Trophoblast cell (in vitro differentiated cells and primary cell): ENCODE results near the gene EMP2.
A peak's percentile ranks its signal among the peaks of the same experiment; 100 is the strongest.
"Not testable (repeated sequence)": the region's sequence is repeated elsewhere in the genome, so short reads cannot be mapped to it uniquely, and the experiment has no call there.

Experiments used
- DNase-seq, 2 donors: peaks; one replicate each; pipeline ENCODE4 v3.0.0-alpha.2; 2016
- H2AFZ ChIP-seq: 2 replicates; pipeline ENCODE4 v1.6.1; 2013; ENCODE audit warnings: low read length, moderate library complexity, mild to moderate bottlenecking; ENCODE audit not compliant: insufficient read depth, poor library complexity
- H2AK5ac ChIP-seq: 2 replicates; pipeline ENCODE4 v1.6.1; 2013; ENCODE audit warnings: mild to moderate bottlenecking, low read length
- H2BK120ac ChIP-seq: 2 replicates; pipeline ENCODE4 v1.6.1; 2013; ENCODE audit warnings: low read length, mild to moderate bottlenecking, moderate library complexity; ENCODE audit not compliant: insufficient read depth, poor library complexity
- H2BK12ac ChIP-seq: 2 replicates; pipeline ENCODE4 v1.6.1; 2013; ENCODE audit warnings: mild to moderate bottlenecking, low read length, moderate library complexity
- H2BK5ac ChIP-seq: 2 replicates; pipeline ENCODE4 v1.6.1; 2013; ENCODE audit warnings: low read length, low read depth, moderate library complexity, mild to moderate bottlenecking; ENCODE audit not compliant: poor library complexity
- H3K14ac ChIP-seq: 2 replicates; pipeline ENCODE4 v1.6.1; 2013; ENCODE audit warnings: mild to moderate bottlenecking, low read length
- H3K18ac ChIP-seq: 2 replicates; pipeline ENCODE4 v1.6.1; 2013; ENCODE audit warnings: mild to moderate bottlenecking, low read length
- H3K23ac ChIP-seq: 2 replicates; pipeline ENCODE4 v1.6.1; 2013; ENCODE audit warnings: low read length
- H3K27ac ChIP-seq: 2 replicates; pipeline ENCODE4 v1.5.1; 2013; ENCODE audit warnings: low read depth, mild to moderate bottlenecking, inconsistent platforms, low read length, moderate library complexity
- H3K27me3 ChIP-seq: 2 replicates; pipeline ENCODE4 v1.6.1; 2013; ENCODE audit warnings: inconsistent platforms, mild to moderate bottlenecking, low read length, moderate library complexity; ENCODE audit not compliant: insufficient read depth
- H3K36me3 ChIP-seq, 2 experiments: 1 replicate in 1 of 2; 2 replicates in 1 of 2; pipeline ENCODE4 v1.6.1; 2013; ENCODE audit warnings: low read length in 2 of 2, mild to moderate bottlenecking in 2 of 2, moderate library complexity in 1 of 2; ENCODE audit not compliant: insufficient read depth in 2 of 2, control insufficient read depth in 1 of 2
- H3K4ac ChIP-seq: 2 replicates; pipeline ENCODE4 v1.6.1; 2013; ENCODE audit warnings: low read depth, mild to moderate bottlenecking, low read length, moderate library complexity
- H3K4me1 ChIP-seq, 2 experiments: 1 replicate in 1 of 2; 2 replicates in 1 of 2; pipeline ENCODE4 v1.6.1; 2013; ENCODE audit warnings: low read length in 2 of 2, mild to moderate bottlenecking in 2 of 2, moderate library complexity in 1 of 2; ENCODE audit not compliant: insufficient read depth in 2 of 2, control insufficient read depth in 1 of 2
- H3K4me2 ChIP-seq: 2 replicates; pipeline ENCODE4 v1.6.1; 2013; ENCODE audit warnings: inconsistent platforms, mild to moderate bottlenecking, low read length, moderate library complexity
- H3K4me3 ChIP-seq: 2 replicates; pipeline ENCODE4 v1.5.1; 2013; ENCODE audit warnings: mild to moderate bottlenecking, low read depth, low read length, inconsistent platforms
- H3K79me1 ChIP-seq: one replicate; pipeline ENCODE4 v1.6.1; 2013; ENCODE audit warnings: low read length
- H3K79me2 ChIP-seq: 2 replicates; pipeline ENCODE4 v1.6.1; 2013; ENCODE audit warnings: low read length, mild to moderate bottlenecking; ENCODE audit not compliant: control insufficient read depth, insufficient read depth, poor library complexity
- H3K9ac ChIP-seq: 2 replicates; pipeline ENCODE4 v1.6.1; 2013; ENCODE audit warnings: mild to moderate bottlenecking, low read length
- H3K9me3 ChIP-seq: 2 replicates; pipeline ENCODE4 v1.6.1; 2013; ENCODE audit warnings: low read depth, mild to moderate bottlenecking, control low read depth, inconsistent platforms, low read length; ENCODE audit not compliant: insufficient read depth
- H4K12ac ChIP-seq: 2 replicates; pipeline ENCODE4 v1.6.1; 2013; ENCODE audit warnings: low read depth, mild to moderate bottlenecking, low read length, moderate library complexity
- H4K8ac ChIP-seq: 2 replicates; pipeline ENCODE4 v1.6.1; 2013; ENCODE audit warnings: low read depth, mild to moderate bottlenecking, low read length, moderate library complexity
- H4K91ac ChIP-seq: one replicate; pipeline ENCODE4 v1.6.1; 2013; ENCODE audit warnings: low read depth, mild to moderate bottlenecking, low read length, moderate library complexity
- WGBS: extraction: QIAGEN DNeasy Blood & Tissue Kit; methylation state at CpG from one replicate; pipeline ENCODE4 v1.1.7; 2013; ENCODE audit warnings: missing lambda C conversion rate; ENCODE audit not compliant: insufficient read length, insufficient coverage; ENCODE audit errors: extremely low coverage; 5-methylcytosine and 5-hydroxymethylcytosine counted together

Gene EMP2

GRCh38 chr16:10536814-10537389, 43.5 kb downstream of the EMP2 start:
- H3K14ac ChIP-seq: no peak overlapping the region
- no peaks in the 10 kb centered on the region for H3K27me3 ChIP-seq
- H4K12ac ChIP-seq: no peak overlapping the region
- peaks cover 5 to 10% of the 10 kb centered on the region in 2 experiments for H3K4me1 ChIP-seq
- H2BK12ac ChIP-seq: no peak overlapping the region
- H3K18ac ChIP-seq: no peak overlapping the region
- no peaks in the 10 kb centered on the region for H3K79me1 ChIP-seq
- no peak overlapping the region for H2BK120ac ChIP-seq
- no peak overlapping the region for H3K27ac ChIP-seq
- no peaks in the 10 kb centered on the region for H3K79me2 ChIP-seq
- no peak overlapping the region for H3K4ac ChIP-seq
- no peak overlapping the region for H2AFZ ChIP-seq
- no peak overlapping the region for H3K23ac ChIP-seq
- no peak overlapping the region for H2BK5ac ChIP-seq
- peaks cover 6% of the 10 kb centered on the region for H3K9me3 ChIP-seq
- H4K91ac ChIP-seq: no peak overlapping the region
- no peak for DNase-seq
- no peak overlapping the region for H4K8ac ChIP-seq
- no peak overlapping the region for H3K9ac ChIP-seq
- no peak overlapping the region for H3K4me3 ChIP-seq
- no peak overlapping the region for H3K4me2 ChIP-seq
- H3K36me3 ChIP-seq: peaks cover 24 to 29% of the 10 kb centered on the region in 2 experiments
- no CpG with 5 or more reads among the region's 5 CpGs for WGBS
- no peak overlapping the region for H2AK5ac ChIP-seq

- H4K91ac ChIP-seq, H3K79me1 ChIP-seq, H2BK12ac ChIP-seq, H2AFZ ChIP-seq, H3K23ac ChIP-seq, H3K27me3 ChIP-seq, H3K9ac ChIP-seq, H2BK120ac ChIP-seq, H3K4me2 ChIP-seq, H4K8ac ChIP-seq, H2BK5ac ChIP-seq, H4K12ac ChIP-seq, H3K79me2 ChIP-seq, H3K9me3 ChIP-seq, H3K4me3 ChIP-seq, DNase-seq, H3K27ac ChIP-seq, H3K4ac ChIP-seq, H2AK5ac ChIP-seq, H3K18ac ChIP-seq, H3K14ac ChIP-seq: not testable (repeated sequence)
- Histone ChIP-seq H3K36me3 (peaks cover 22 to 30% of the 10 kb centered on the region in 2 experiments), H3K4me1 (peaks cover 5 to 10% of the 10 kb centered on the region in 2 experiments)
- whole genome bisulfite sequencing: no CpG with 5 or more reads among the region's 6 CpGs
Measured at GRCh38 chr16:10536328-10536727, 44.1 kb downstream of the EMP2 start.

GRCh38 chr16:10535461-10535860, 44.9 kb downstream of the EMP2 start:
- no peak for DNase-seq
- no peak overlapping the region for H3K4me2 ChIP-seq
- peaks cover 5 to 10% of the 10 kb centered on the region in 2 experiments for H3K4me1 ChIP-seq
- peaks cover 24 to 30% of the 10 kb centered on the region in 2 experiments for H3K36me3 ChIP-seq
- no peak overlapping the region for H3K27ac ChIP-seq
- H4K8ac ChIP-seq: no peak overlapping the region
- H3K14ac ChIP-seq: no peak overlapping the region
- H4K91ac ChIP-seq: no peak overlapping the region
- H3K23ac ChIP-seq: no peak overlapping the region
- no peak overlapping the region for H4K12ac ChIP-seq
- no peaks in the 10 kb centered on the region for H3K27me3 ChIP-seq
- no peak overlapping the region for H2AFZ ChIP-seq
- no peaks in the 10 kb centered on the region for H3K79me2 ChIP-seq
- H3K79me1 ChIP-seq: no peaks in the 10 kb centered on the region
- no peak overlapping the region for H2AK5ac ChIP-seq
- H3K18ac ChIP-seq: no peak overlapping the region
- WGBS: no CpG with 5 or more reads among the region's 10 CpGs
- peak overlapping the region; percentile 59 for H3K9ac ChIP-seq
- H3K9me3 ChIP-seq: peaks cover 6% of the 10 kb centered on the region
- no peak overlapping the region for H3K4ac ChIP-seq
- H2BK120ac ChIP-seq: no peak overlapping the region
- no peak overlapping the region for H3K4me3 ChIP-seq
- H2BK5ac ChIP-seq: no peak overlapping the region
- H2BK12ac ChIP-seq: no peak overlapping the region

- no peak overlapping the region for H2BK12ac ChIP-seq
Measured at GRCh38 chr16:10534748-10535147, 45.6 kb downstream of the EMP2 start.

More at GRCh38 chr16:10534748-10535147, 45.6 kb downstream of the EMP2 start:
- Histone ChIP-seq H3K9me3 (peaks cover 6% of the 10 kb centered on the region), H3K4ac (no peak overlapping the region), H3K14ac (no peak overlapping the region), H3K9ac (no peak overlapping the region), H3K4me2 (no peak overlapping the region), H4K12ac (no peak overlapping the region), H3K27ac (no peak overlapping the region), H3K18ac (no peak overlapping the region), H3K27me3 (no peaks in the 10 kb centered on the region), H3K23ac (no peak overlapping the region), H3K79me1 (no peaks in the 10 kb centered on the region), H4K8ac (no peak overlapping the region), H2BK5ac (no peak overlapping the region), H3K36me3 (peaks cover 26 to 30% of the 10 kb centered on the region in 2 experiments), H3K79me2 (no peaks in the 10 kb centered on the region), H3K4me1 (peaks cover 2 to 7% of the 10 kb centered on the region in 2 experiments), H2AK5ac (no peak overlapping the region), H4K91ac (no peak overlapping the region), H2AFZ (no peak overlapping the region), H3K4me3 (no peak overlapping the region), H2BK120ac (no peak overlapping the region)
- WGBS: no CpG with 5 or more reads among the region's 5 CpGs
- DNase-seq: no peak
